Endodermal cell (in vitro differentiated cells): ENCODE data around the gene SH3GL2. TPM values are rescaled to one million over a fixed set of nuclear protein-coding genes. Genes with fewer than 3 reads are reported as not detected.

ENCODE experiments used
- DNase-seq: peaks from one replicate; pipeline ENCODE4 v3.0.0-alpha.2; 2017
- H3K27ac ChIP-seq: 2 replicates; pipeline ENCODE4 v1.5.1; 2013; ENCODE audit warnings: mild to moderate bottlenecking, low read depth, low read length, moderate library complexity
- H3K27me3 ChIP-seq: 2 replicates; pipeline ENCODE4 v1.6.1; 2013; ENCODE audit warnings: mild to moderate bottlenecking, low read length, moderate library complexity; ENCODE audit not compliant: insufficient read depth, control insufficient read depth, poor library complexity, severe bottlenecking
- H3K36me3 ChIP-seq: 2 replicates; pipeline ENCODE4 v1.7.0; 2013; ENCODE audit warnings: mild to moderate bottlenecking, low read length, moderate library complexity; ENCODE audit not compliant: control insufficient read depth, insufficient read depth
- H3K4me1 ChIP-seq: one replicate; pipeline ENCODE4 v1.7.0; 2013; ENCODE audit warnings: low read length; ENCODE audit not compliant: control insufficient read depth, insufficient read depth
- H3K4me3 ChIP-seq: 2 replicates; pipeline ENCODE4 v1.5.1; 2013; ENCODE audit warnings: mild to moderate bottlenecking, low read length, moderate library complexity
- H3K9ac ChIP-seq: 2 replicates; pipeline ENCODE4 v1.6.1; 2013; ENCODE audit warnings: mild to moderate bottlenecking, low read length, moderate library complexity; ENCODE audit not compliant: poor library complexity, severe bottlenecking; ENCODE audit errors: extremely low read depth
- H3K9me3 ChIP-seq: 2 replicates; pipeline ENCODE4 v1.6.1; 2013; ENCODE audit warnings: mild to moderate bottlenecking, low read length, moderate library complexity; ENCODE audit not compliant: control insufficient read depth
- H3K27ac Mint-ChIP-seq: 2 replicates; pipeline ENCODE4 v1.8.0; 2020; ENCODE audit warnings: mixed read lengths
- H3K27me3 Mint-ChIP-seq: 2 replicates; pipeline ENCODE4 v1.8.0; 2021; ENCODE audit warnings: mild to moderate bottlenecking, mixed read lengths; ENCODE audit not compliant: insufficient read depth
- H3K36me3 Mint-ChIP-seq: 2 replicates; pipeline ENCODE4 v1.8.0; 2020; ENCODE audit warnings: low read depth, mixed read lengths
- H3K4me1 Mint-ChIP-seq: 2 replicates; pipeline ENCODE4 v1.8.0; 2020; ENCODE audit warnings: mixed read lengths
- H3K4me3 Mint-ChIP-seq: 2 replicates; pipeline ENCODE4 v1.8.0; 2020; ENCODE audit warnings: mild to moderate bottlenecking, moderate library complexity, mixed read lengths
- H3K9me3 Mint-ChIP-seq: 2 replicates; pipeline ENCODE4 v1.8.0; 2020; ENCODE audit warnings: mild to moderate bottlenecking, mixed read lengths
- CTCF ChIP-seq: fragments of 200-600 bp; sonication (generic); conservative IDR thresholded peaks from 2 replicates; pipeline ENCODE4 v1.5.0; 2021; ENCODE audit warnings: antibody characterized with exemption, mild to moderate bottlenecking
- WGBS, 2 experiments: methylation state at CpG; one replicate each; pipeline versions ENCODE4 v1.1.5 to v1.1.7; 2013; ENCODE audit warnings: missing lambda C conversion rate in 2 of 2, mixed read lengths in 1 of 2; ENCODE audit not compliant: insufficient coverage in 1 of 2, insufficient read length in 1 of 2; 5-methylcytosine and 5-hydroxymethylcytosine counted together
- total RNA-seq, 2 donors: library from RNA; stranded (reverse); fragmentation: NEBNext Ultra II Directional in 1 of 2; extraction: Animal tissue kit (Norgen Biotek cat#: 25700) in 1 of 2; gene quantifications; 2 replicates in 1 of 2; 3 replicates in 1 of 2; pipeline ENCODE4 v1.2.1, GENCODE V29; 2021

The SH3GL2 gene
- total RNA-seq, 2 donors from 2014 or later: 3.7 to 7.7 TPM

GRCh38 chr9:17628624-17629023 lies 49.8 kb downstream of the SH3GL2 start:
- H3K4me3 Mint-ChIP-seq: no peak overlapping the region
- Histone ChIP-seq H3K27ac (no peak overlapping the region), H3K9me3 (no peaks in the 10 kb centered on the region), H3K4me3 (no peak overlapping the region), H3K27me3 (no peaks in the 10 kb centered on the region), H3K4me1 (no peaks in the 10 kb centered on the region), H3K9ac (no peak overlapping the region), H3K36me3 (no peaks in the 10 kb centered on the region)
- H3K36me3 Mint-ChIP-seq: no peaks in the 10 kb centered on the region
- DNase-seq: no peak
- WGBS, 2 experiments: 82% methylated on average over 1 of the region's 2 CpGs; no CpG with 5 or more reads in 1 of the 2 experiments
- H3K4me1 Mint-ChIP-seq: no peaks in the 10 kb centered on the region
- H3K27me3 Mint-ChIP-seq: no peaks in the 10 kb centered on the region
- no peak overlapping the region for H3K27ac Mint-ChIP-seq
- no peaks in the 10 kb centered on the region for H3K9me3 Mint-ChIP-seq
- no peak for TF ChIP-seq CTCF

GRCh38 chr9:17630531-17630949 lies 51.7 kb downstream of the SH3GL2 start:
- WGBS, 2 experiments: 89 to 92% methylated on average over 1 to 2 of the region's 2 CpGs
- Histone ChIP-seq H3K27me3 (no peaks in the 10 kb centered on the region), H3K4me1 (no peaks in the 10 kb centered on the region), H3K9ac (no peak overlapping the region), H3K4me3 (no peak overlapping the region), H3K9me3 (no peaks in the 10 kb centered on the region), H3K36me3 (no peaks in the 10 kb centered on the region), H3K27ac (no peak overlapping the region)
- Mint-ChIP-seq H3K9me3 (peaks cover 1% of the 10 kb centered on the region), H3K27me3 (no peaks in the 10 kb centered on the region), H3K36me3 (no peaks in the 10 kb centered on the region), H3K27ac (no peak overlapping the region), H3K4me3 (no peak overlapping the region), H3K4me1 (no peaks in the 10 kb centered on the region)
- no peak for DNase-seq
- no peak for TF ChIP-seq CTCF

GRCh38 chr9:17631396-17631795 lies 52.5 kb downstream of the SH3GL2 start:
- no peaks in the 10 kb centered on the region for H3K27me3 ChIP-seq
- no peak overlapping the region for H3K4me3 ChIP-seq
- no peak overlapping the region for H3K9ac ChIP-seq
- Mint-ChIP-seq H3K9me3 (peaks cover 2% of the 10 kb centered on the region), H3K27ac (no peak overlapping the region), H3K36me3 (no peaks in the 10 kb centered on the region), H3K27me3 (no peaks in the 10 kb centered on the region), H3K4me1 (no peaks in the 10 kb centered on the region), H3K4me3 (no peak overlapping the region)
- H3K9me3 ChIP-seq: no peaks in the 10 kb centered on the region
- H3K4me1 ChIP-seq: no peaks in the 10 kb centered on the region
- DNase-seq: no peak
- H3K36me3 ChIP-seq: no peaks in the 10 kb centered on the region
- no peak for TF ChIP-seq CTCF
- H3K27ac ChIP-seq: no peak overlapping the region
